ENCODE results near the gene CMTM6.

DNA sequence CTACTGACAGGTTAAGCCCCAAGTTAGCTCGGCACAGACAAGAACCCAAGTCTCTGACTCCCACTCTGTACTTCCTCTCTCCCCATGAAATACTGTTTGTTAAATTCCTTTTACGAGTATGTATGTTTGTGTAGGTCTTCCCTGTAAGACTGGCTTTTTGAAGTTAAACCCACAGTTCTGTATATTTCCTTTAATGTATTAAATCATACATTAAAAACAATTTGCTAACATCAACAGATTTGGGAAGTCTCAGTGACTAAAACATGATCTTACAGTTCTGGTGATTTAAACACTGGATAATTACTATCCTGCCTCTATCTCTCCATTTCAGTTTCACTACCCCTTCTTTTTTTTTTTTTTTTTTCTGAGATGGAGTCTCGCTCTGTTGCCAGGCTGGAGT, 4.4 kb downstream of the CMTM6 start:
- no peak for TF ChIP-seq POLR2A (IDR thresholded peaks at IDR 0.05)
- no peak for TF ChIP-seq POLR2AphosphoS5 (IDR thresholded peaks at IDR 0.05; ENCODE audit: insufficient read depth in 1 of 2, low read depth in 1 of 2)

All from vagina (tissue), 2 donors.